ENCODE results near the gene NPR3.

DNA sequence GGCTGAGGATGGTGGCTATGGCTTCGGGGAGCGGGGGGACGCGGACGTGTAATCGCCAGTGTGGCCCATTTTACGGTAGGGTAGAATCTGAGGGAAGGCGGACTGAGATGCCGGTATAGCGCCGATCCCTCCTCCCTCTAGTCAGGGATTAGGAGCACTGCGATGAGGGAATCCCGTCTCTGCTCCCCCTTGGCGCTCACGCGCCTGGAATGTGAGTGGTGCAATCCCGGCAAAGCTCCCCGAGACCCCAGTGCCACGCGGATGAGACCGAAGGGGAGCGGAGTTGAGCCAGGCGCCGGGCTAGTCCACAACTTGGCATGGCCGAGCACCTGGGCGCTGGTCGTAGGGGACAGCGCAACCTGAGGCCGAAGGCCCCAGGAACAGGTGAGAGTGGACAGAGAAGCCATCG is 2.2 kb downstream of the NPR3 start:
- no peak for TF ChIP-seq POLR2A (IDR thresholded peaks at IDR 0.05)
- TF ChIP-seq, protein P1, sequence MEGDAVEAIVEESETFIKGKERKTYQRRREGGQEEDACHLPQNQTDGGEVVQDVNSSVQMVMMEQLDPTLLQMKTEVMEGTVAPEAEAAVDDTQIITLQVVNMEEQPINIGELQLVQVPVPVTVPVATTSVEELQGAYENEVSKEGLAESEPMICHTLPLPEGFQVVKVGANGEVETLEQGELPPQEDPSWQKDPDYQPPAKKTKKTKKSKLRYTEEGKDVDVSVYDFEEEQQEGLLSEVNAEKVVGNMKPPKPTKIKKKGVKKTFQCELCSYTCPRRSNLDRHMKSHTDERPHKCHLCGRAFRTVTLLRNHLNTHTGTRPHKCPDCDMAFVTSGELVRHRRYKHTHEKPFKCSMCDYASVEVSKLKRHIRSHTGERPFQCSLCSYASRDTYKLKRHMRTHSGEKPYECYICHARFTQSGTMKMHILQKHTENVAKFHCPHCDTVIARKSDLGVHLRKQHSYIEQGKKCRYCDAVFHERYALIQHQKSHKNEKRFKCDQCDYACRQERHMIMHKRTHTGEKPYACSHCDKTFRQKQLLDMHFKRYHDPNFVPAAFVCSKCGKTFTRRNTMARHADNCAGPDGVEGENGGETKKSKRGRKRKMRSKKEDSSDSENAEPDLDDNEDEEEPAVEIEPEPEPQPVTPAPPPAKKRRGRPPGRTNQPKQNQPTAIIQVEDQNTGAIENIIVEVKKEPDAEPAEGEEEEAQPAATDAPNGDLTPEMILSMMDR (IDR thresholded peaks at IDR 0.05): no peak
